H1 (cell line): Measurements from ENCODE around the gene ZNFX1. TPM values are rescaled to one million over a fixed set of nuclear protein-coding genes. Genes with fewer than 3 reads are reported as not detected.

Experiments used
- TBP ChIP-seq: IDR thresholded peaks from 2 replicates; pipeline ENCODE4 v1.6.1; 2011; ENCODE audit warnings: low read depth, low read length, improper control_type of control experiment
- polyA plus RNA-seq, 7 experiments: library from polyadenylated mRNA; depleted of rRNA in 3 of 7; stranded (reverse) in 5 of 7; unstranded in 2 of 7; fragments of >200 nt in 5 of 7; fragments of 200-250 nt in 2 of 7; gene quantifications; 1 replicate in 5 of 7; 2 replicates in 1 of 7; 4 replicates in 1 of 7; pipeline versions ENCODE4 v1.2.1 to v1.2.3, GENCODE V29; 2011 to 2013; ENCODE audit warnings: missing spikeins in 2 of 7, mixed read lengths in 2 of 7
- total RNA-seq: library from RNA; stranded (reverse); fragmentation: NEBNext Ultra II Directional; extraction: Animal tissue kit (Norgen Biotek cat#: 25700); gene quantifications from 2 replicates; pipeline ENCODE4 v1.2.1, GENCODE V29; 2021
- TF ChIP-seq, protein P1 (sequence below): fragments of 300-600 bp; sonication (generic); IDR thresholded peaks from 2 replicates; pipeline ENCODE4 v1.7.1; 2012; ENCODE audit warnings: low read length, moderate library complexity, mild to moderate bottlenecking, inconsistent platforms; ENCODE audit not compliant: insufficient replicate concordance

ZNFX1 gene
- total and polyA plus RNA-seq, 2 of the 8 experiments (the other 6 are each of a cell fraction or from before 2014, with no cell fraction given), result 3.1 to 11.3 TPM

DNA sequence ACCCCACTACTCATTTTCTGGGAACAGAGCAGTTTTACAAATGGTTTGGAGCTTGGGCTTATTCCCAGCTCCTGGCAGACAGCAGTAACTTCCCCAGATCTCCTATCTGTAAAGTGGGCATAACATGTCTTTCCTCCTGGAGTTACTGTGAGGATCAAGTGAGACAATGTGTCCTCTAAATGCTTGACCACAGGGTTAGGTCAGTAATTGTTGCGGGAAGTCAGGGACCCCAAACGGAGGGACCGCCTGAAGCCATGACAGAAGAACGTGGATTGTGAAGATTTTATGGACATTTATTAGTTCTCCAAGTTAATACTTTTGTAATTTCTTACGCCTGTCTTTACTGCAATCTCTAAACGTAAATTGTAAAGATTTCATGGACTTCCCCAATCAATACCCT is 15.3 kb upstream of the ZNFX1 start (continued):
- no peak for TF ChIP-seq TBP
- TF ChIP-seq, protein P1, sequence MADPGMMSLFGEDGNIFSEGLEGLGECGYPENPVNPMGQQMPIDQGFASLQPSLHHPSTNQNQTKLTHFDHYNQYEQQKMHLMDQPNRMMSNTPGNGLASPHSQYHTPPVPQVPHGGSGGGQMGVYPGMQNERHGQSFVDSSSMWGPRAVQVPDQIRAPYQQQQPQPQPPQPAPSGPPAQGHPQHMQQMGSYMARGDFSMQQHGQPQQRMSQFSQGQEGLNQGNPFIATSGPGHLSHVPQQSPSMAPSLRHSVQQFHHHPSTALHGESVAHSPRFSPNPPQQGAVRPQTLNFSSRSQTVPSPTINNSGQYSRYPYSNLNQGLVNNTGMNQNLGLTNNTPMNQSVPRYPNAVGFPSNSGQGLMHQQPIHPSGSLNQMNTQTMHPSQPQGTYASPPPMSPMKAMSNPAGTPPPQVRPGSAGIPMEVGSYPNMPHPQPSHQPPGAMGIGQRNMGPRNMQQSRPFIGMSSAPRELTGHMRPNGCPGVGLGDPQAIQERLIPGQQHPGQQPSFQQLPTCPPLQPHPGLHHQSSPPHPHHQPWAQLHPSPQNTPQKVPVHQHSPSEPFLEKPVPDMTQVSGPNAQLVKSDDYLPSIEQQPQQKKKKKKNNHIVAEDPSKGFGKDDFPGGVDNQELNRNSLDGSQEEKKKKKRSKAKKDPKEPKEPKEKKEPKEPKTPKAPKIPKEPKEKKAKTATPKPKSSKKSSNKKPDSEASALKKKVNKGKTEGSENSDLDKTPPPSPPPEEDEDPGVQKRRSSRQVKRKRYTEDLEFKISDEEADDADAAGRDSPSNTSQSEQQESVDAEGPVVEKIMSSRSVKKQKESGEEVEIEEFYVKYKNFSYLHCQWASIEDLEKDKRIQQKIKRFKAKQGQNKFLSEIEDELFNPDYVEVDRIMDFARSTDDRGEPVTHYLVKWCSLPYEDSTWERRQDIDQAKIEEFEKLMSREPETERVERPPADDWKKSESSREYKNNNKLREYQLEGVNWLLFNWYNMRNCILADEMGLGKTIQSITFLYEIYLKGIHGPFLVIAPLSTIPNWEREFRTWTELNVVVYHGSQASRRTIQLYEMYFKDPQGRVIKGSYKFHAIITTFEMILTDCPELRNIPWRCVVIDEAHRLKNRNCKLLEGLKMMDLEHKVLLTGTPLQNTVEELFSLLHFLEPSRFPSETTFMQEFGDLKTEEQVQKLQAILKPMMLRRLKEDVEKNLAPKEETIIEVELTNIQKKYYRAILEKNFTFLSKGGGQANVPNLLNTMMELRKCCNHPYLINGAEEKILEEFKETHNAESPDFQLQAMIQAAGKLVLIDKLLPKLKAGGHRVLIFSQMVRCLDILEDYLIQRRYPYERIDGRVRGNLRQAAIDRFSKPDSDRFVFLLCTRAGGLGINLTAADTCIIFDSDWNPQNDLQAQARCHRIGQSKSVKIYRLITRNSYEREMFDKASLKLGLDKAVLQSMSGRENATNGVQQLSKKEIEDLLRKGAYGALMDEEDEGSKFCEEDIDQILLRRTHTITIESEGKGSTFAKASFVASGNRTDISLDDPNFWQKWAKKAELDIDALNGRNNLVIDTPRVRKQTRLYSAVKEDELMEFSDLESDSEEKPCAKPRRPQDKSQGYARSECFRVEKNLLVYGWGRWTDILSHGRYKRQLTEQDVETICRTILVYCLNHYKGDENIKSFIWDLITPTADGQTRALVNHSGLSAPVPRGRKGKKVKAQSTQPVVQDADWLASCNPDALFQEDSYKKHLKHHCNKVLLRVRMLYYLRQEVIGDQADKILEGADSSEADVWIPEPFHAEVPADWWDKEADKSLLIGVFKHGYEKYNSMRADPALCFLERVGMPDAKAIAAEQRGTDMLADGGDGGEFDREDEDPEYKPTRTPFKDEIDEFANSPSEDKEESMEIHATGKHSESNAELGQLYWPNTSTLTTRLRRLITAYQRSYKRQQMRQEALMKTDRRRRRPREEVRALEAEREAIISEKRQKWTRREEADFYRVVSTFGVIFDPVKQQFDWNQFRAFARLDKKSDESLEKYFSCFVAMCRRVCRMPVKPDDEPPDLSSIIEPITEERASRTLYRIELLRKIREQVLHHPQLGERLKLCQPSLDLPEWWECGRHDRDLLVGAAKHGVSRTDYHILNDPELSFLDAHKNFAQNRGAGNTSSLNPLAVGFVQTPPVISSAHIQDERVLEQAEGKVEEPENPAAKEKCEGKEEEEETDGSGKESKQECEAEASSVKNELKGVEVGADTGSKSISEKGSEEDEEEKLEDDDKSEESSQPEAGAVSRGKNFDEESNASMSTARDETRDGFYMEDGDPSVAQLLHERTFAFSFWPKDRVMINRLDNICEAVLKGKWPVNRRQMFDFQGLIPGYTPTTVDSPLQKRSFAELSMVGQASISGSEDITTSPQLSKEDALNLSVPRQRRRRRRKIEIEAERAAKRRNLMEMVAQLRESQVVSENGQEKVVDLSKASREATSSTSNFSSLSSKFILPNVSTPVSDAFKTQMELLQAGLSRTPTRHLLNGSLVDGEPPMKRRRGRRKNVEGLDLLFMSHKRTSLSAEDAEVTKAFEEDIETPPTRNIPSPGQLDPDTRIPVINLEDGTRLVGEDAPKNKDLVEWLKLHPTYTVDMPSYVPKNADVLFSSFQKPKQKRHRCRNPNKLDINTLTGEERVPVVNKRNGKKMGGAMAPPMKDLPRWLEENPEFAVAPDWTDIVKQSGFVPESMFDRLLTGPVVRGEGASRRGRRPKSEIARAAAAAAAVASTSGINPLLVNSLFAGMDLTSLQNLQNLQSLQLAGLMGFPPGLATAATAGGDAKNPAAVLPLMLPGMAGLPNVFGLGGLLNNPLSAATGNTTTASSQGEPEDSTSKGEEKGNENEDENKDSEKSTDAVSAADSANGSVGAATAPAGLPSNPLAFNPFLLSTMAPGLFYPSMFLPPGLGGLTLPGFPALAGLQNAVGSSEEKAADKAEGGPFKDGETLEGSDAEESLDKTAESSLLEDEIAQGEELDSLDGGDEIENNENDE, result no peak
- TF ChIP-seq, all 59 proteins: peak for 0
